ENCODE data around the gene DOCK10.
"Not testable (repeated sequence)": the region's sequence is repeated elsewhere in the genome, so short reads cannot be mapped to it uniquely, and the experiment has no call there.

The DOCK10 gene

GRCh38 chr2:224941960-224942359, 100.3 kb downstream of the DOCK10 start:
- no peak for DNase-seq

GRCh38 chr2:224940618-224941017, 101.7 kb downstream of the DOCK10 start:
- no peak for DNase-seq

- peak; percentile 22 for DNase-seq
Measured at GRCh38 chr2:224938651-224939182, 103.6 kb downstream of the DOCK10 start.

- DNase-seq: no peak
Measured at GRCh38 chr2:224937887-224938286, 104.4 kb downstream of the DOCK10 start.

GRCh38 chr2:224934526-224935188, 107.6 kb downstream of the DOCK10 start:
- DNase-seq: no peak

GRCh38 chr2:224933431-224933830, 108.8 kb downstream of the DOCK10 start:
- no peak for DNase-seq

- no peak for DNase-seq
Measured at GRCh38 chr2:224932522-224932921, 109.7 kb downstream of the DOCK10 start.

GRCh38 chr2:224931956-224932355, 110.3 kb downstream of the DOCK10 start:
- no peak for DNase-seq

- DNase-seq: no peak
Measured at GRCh38 chr2:224930990-224931389, 111.3 kb downstream of the DOCK10 start.

- no peak for DNase-seq
Measured at GRCh38 chr2:224930124-224930523, 112.1 kb downstream of the DOCK10 start.

GRCh38 chr2:224929512-224929911, 112.8 kb downstream of the DOCK10 start:
- DNase-seq: no peak

GRCh38 chr2:224927646-224928173, 114.6 kb downstream of the DOCK10 start:
- no peak for DNase-seq

GRCh38 chr2:224927011-224927410, 115.3 kb downstream of the DOCK10 start:
- no peak for DNase-seq

- DNase-seq: no peak
Measured at GRCh38 chr2:224925810-224926100, 116.5 kb downstream of the DOCK10 start.

GRCh38 chr2:224925061-224925809, 117.0 kb downstream of the DOCK10 start:
- DNase-seq: no peak

- DNase-seq: no peak
Measured at GRCh38 chr2:224924631-224925030, 117.6 kb downstream of the DOCK10 start.

GRCh38 chr2:224922142-224922727, 120.0 kb downstream of the DOCK10 start:
- DNase-seq: no peak

GRCh38 chr2:224919472-224920110, 122.7 kb downstream of the DOCK10 start:
- no peak for DNase-seq

- no peak for DNase-seq
Measured at GRCh38 chr2:224918626-224919471, 123.4 kb downstream of the DOCK10 start.

- DNase-seq: not testable (repeated sequence)
Measured at GRCh38 chr2:224917246-224917645, 125.0 kb downstream of the DOCK10 start.

GRCh38 chr2:224915136-224915535, 127.1 kb downstream of the DOCK10 start:
- DNase-seq: no peak

GRCh38 chr2:224910574-224910925, 131.7 kb downstream of the DOCK10 start:
- no peak for DNase-seq

All from NCI-H1092 (cell line).